B cell (primary cell): ENCODE results near the gene YAP1.

Experiments used
- EZH2 ChIP-seq: IDR thresholded peaks from 2 replicates; pipeline ENCODE4 v1.6.1; 2012; ENCODE audit warnings: borderline replicate concordance, low read depth, mild to moderate bottlenecking, moderate library complexity, low read length; ENCODE audit not compliant: insufficient read depth, poor library complexity, severe bottlenecking
- TF ChIP-seq, protein P1 (sequence below): fragments of 200-600 bp; IDR thresholded peaks from one replicate; pipeline ENCODE4 v1.8.0; 2022; ENCODE audit warnings: antibody characterized with exemption, mild to moderate bottlenecking

DNA sequence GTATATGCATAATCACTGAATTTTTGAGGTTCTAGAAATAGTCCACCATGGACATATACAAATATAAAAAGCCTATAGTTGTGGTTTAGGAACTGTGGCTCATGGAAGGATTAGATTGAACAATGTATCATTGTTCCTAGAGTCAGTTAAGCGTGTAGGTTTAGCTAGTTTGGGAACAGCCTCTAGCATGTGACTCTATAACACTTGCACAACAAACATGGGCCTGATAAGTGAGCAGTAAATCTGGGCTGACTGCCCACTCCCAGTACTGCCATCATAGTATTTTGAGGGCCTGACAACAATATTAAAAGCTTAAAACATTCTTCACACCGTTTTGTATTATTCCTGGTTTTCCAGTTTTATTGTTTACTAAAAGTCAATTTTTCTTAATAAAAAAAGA, 47.0 kb downstream of the YAP1 start:
- no peak for TF ChIP-seq EZH2
- TF ChIP-seq, protein P1, sequence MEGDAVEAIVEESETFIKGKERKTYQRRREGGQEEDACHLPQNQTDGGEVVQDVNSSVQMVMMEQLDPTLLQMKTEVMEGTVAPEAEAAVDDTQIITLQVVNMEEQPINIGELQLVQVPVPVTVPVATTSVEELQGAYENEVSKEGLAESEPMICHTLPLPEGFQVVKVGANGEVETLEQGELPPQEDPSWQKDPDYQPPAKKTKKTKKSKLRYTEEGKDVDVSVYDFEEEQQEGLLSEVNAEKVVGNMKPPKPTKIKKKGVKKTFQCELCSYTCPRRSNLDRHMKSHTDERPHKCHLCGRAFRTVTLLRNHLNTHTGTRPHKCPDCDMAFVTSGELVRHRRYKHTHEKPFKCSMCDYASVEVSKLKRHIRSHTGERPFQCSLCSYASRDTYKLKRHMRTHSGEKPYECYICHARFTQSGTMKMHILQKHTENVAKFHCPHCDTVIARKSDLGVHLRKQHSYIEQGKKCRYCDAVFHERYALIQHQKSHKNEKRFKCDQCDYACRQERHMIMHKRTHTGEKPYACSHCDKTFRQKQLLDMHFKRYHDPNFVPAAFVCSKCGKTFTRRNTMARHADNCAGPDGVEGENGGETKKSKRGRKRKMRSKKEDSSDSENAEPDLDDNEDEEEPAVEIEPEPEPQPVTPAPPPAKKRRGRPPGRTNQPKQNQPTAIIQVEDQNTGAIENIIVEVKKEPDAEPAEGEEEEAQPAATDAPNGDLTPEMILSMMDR = no peak
